Measurements from ENCODE around the gene GPR87. TPM values are rescaled to one million over a fixed set of nuclear protein-coding genes. Genes with fewer than 3 reads are reported as not detected.

The GPR87 gene
- total RNA-seq, 1 donor from 2014 or later = 0.24 TPM

- Histone ChIP-seq H3K36me3 (no peaks in the 10 kb centered on the region), H3K4me3 (no peak overlapping the region), H3K27ac (no peak overlapping the region), H3K27me3 (ENCODE audit: low read depth) (no peaks in the 10 kb centered on the region), H3K4me1 (peaks cover 6% of the 10 kb centered on the region), H3K9me3 (no peaks in the 10 kb centered on the region)
- no peak for DNase-seq
- ATAC-seq = no peak
- intact Hi-C loops (cut with DNase I) = no loop called here
- no peak for TF ChIP-seq CTCF (IDR thresholded peaks at IDR 0.05)
These were observed 12.9 kb downstream of the GPR87 start for GRCh38 chr3:151303751-151304150.

- Histone ChIP-seq H3K27me3 (ENCODE audit: low read depth) (no peaks in the 10 kb centered on the region), H3K4me1 (peaks cover 6% of the 10 kb centered on the region), H3K4me3 (no peak overlapping the region), H3K36me3 (no peaks in the 10 kb centered on the region), H3K9me3 (no peaks in the 10 kb centered on the region), H3K27ac (no peak overlapping the region)
- no peak for TF ChIP-seq CTCF (IDR thresholded peaks at IDR 0.05)
- no peak for DNase-seq
- intact Hi-C loops (cut with DNase I) = no loop called here
- ATAC-seq = no peak
These were observed 14.8 kb downstream of the GPR87 start for GRCh38 chr3:151301787-151302186.

DNA sequence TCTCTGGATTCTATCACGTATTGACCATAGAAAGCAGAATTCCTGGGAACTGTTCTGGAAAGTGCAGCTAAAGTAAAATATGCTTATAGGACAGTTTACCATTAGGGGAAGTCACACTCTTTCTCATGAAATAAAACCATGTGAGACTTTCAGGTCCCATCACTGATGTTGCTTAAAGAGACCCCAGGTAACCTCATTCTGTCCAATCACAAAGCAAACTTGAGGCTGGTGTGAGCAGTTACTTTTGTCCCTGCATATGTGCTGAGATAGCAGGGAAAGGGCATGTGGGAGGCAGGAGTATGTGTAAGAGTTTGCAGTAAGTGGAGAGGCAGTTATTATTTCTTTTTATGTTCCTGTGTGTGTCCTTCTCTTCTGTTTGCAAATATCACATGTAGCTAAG lies 16.1 kb downstream of the GPR87 start:
- H3K9me3 ChIP-seq = no peaks in the 10 kb centered on the region
- intact Hi-C loops (cut with DNase I) = no loop called here

GRCh38 chr3:151299006-151299405 lies 17.6 kb downstream of the GPR87 start:
- DNase-seq (no peak), ATAC-seq (no peak)
- H3K4me1 ChIP-seq = no peaks in the 10 kb centered on the region
- no peak overlapping the region for H3K4me3 ChIP-seq
- no peak for TF ChIP-seq CTCF (IDR thresholded peaks at IDR 0.05)
- intact Hi-C loops (cut with DNase I) = no loop called here
- H3K9me3 ChIP-seq = no peaks in the 10 kb centered on the region
- no peaks in the 10 kb centered on the region for H3K36me3 ChIP-seq
- no peaks in the 10 kb centered on the region for H3K27me3 ChIP-seq (ENCODE audit: low read depth)
- H3K27ac ChIP-seq = no peak overlapping the region

More for the DNA sequence above, 16.1 kb downstream of the GPR87 start:
- Histone ChIP-seq H3K36me3 (no peaks in the 10 kb centered on the region), H3K4me1 (peaks cover 6% of the 10 kb centered on the region), H3K27ac (no peak overlapping the region), H3K4me3 (no peak overlapping the region), H3K27me3 (ENCODE audit: low read depth) (no peaks in the 10 kb centered on the region)
- ATAC-seq = no peak
- no peak for DNase-seq
- no peak for TF ChIP-seq CTCF (IDR thresholded peaks at IDR 0.05)

DNA sequence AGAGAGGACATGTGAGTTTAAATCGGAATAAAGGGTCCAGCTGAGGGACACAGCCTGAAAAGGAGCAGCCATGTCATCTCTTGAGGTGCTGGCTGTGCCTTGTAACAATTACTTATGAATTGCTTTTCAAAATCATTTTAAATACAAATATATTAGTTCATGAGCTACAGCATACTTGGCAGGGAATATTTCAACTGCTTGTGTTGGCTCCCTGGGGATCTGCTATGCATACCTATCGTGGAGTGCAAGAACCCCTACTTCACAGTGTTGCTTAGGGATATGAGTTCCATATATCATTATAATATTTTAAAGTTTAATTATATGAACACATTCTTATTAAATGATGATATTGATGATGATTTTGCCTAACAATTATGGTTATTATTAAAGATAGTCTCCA lies 19.2 kb downstream of the GPR87 start:
- TF ChIP-seq CTCF (IDR thresholded peaks at IDR 0.05) = no peak
- ATAC-seq = no peak
- H3K9me3 ChIP-seq = no peaks in the 10 kb centered on the region
- no peaks in the 10 kb centered on the region for H3K4me1 ChIP-seq
- H3K27ac ChIP-seq = no peak overlapping the region
- no peak for DNase-seq
- intact Hi-C loops (cut with DNase I) = no loop called here
- no peaks in the 10 kb centered on the region for H3K27me3 ChIP-seq (ENCODE audit: low read depth)
- no peaks in the 10 kb centered on the region for H3K36me3 ChIP-seq
- no peak overlapping the region for H3K4me3 ChIP-seq

GRCh38 chr3:151296226-151296625 lies 20.4 kb downstream of the GPR87 start:
- no peaks in the 10 kb centered on the region for H3K9me3 ChIP-seq
- DNase-seq (no peak), ATAC-seq (no peak)
- TF ChIP-seq CTCF (IDR thresholded peaks at IDR 0.05) = no peak
- no peaks in the 10 kb centered on the region for H3K27me3 ChIP-seq (ENCODE audit: low read depth)
- no peak overlapping the region for H3K27ac ChIP-seq
- no peak overlapping the region for H3K4me3 ChIP-seq
- no peaks in the 10 kb centered on the region for H3K36me3 ChIP-seq
- intact Hi-C loops (cut with DNase I) = no loop called here
- H3K4me1 ChIP-seq = no peaks in the 10 kb centered on the region

Measured in lower lobe of right lung (tissue), 2 donors.